Mesothelial cell of epicardium (in vitro differentiated cells): ENCODE measurements around the gene FHIT. TPM values are rescaled to one million over a fixed set of nuclear protein-coding genes. Genes with fewer than 3 reads are reported as not detected.

ENCODE experiments used
- DNase-seq, 2 experiments: peaks; one replicate each; pipeline ENCODE4 v3.0.0; 2021; ENCODE audit warnings: low spot score in 2 of 2; ENCODE audit not compliant: unreplicated experiment in 2 of 2
- H3K27ac Mint-ChIP-seq: 2 replicates; pipeline ENCODE4 v1.8.0; 2021; ENCODE audit warnings: mixed read lengths
- H3K27me3 Mint-ChIP-seq: 2 replicates; pipeline ENCODE4 v1.8.0; 2021; ENCODE audit warnings: low read depth, mixed read lengths
- H3K36me3 Mint-ChIP-seq: 2 replicates; pipeline ENCODE4 v1.8.0; 2021; ENCODE audit warnings: mixed read lengths
- H3K4me1 Mint-ChIP-seq: 2 replicates; pipeline ENCODE4 v1.8.0; 2021; ENCODE audit warnings: mixed read lengths
- H3K4me3 Mint-ChIP-seq: 2 replicates; pipeline ENCODE4 v1.8.0; 2021; ENCODE audit warnings: mild to moderate bottlenecking, moderate library complexity, mixed read lengths
- H3K9me3 Mint-ChIP-seq: 2 replicates; pipeline ENCODE4 v1.8.0; 2021; ENCODE audit warnings: mixed read lengths
- CTCF ChIP-seq: fragments of 200-600 bp; sonication (generic); IDR thresholded peaks from one replicate; pipeline ENCODE4 v1.5.0; 2021; ENCODE audit warnings: antibody characterized with exemption; ENCODE audit not compliant: unreplicated experiment
- total RNA-seq: library from RNA; stranded (reverse); gene quantifications from 3 replicates; pipeline ENCODE4 v1.2.1, GENCODE V29; 2021

FHIT gene
- total RNA-seq, 1 donor from 2014 or later = 10.7 TPM

GRCh38 chr3:60013241-60013640 lies 1238.0 kb downstream of the FHIT start:
- Mint-ChIP-seq H3K9me3 (peaks cover 4% of the 10 kb centered on the region), H3K36me3 (peaks cover 3% of the 10 kb centered on the region), H3K4me3 (no peak overlapping the region), H3K27ac (no peak overlapping the region), H3K27me3 (peaks cover 2% of the 10 kb centered on the region), H3K4me1 (peaks cover 22% of the 10 kb centered on the region)
- no peak for TF ChIP-seq CTCF
- no peak for DNase-seq

GRCh38 chr3:60011218-60011617 lies 1240.0 kb downstream of the FHIT start:
- DNase-seq = no peak
- Mint-ChIP-seq H3K27ac (no peak overlapping the region), H3K9me3 (peaks cover 4% of the 10 kb centered on the region), H3K4me3 (no peak overlapping the region), H3K27me3 (peaks cover 2% of the 10 kb centered on the region), H3K36me3 (peaks cover 3% of the 10 kb centered on the region), H3K4me1 (peaks cover 10% of the 10 kb centered on the region)
- no peak for TF ChIP-seq CTCF

- Mint-ChIP-seq H3K4me1 (peaks cover 10% of the 10 kb centered on the region), H3K27ac (no peak overlapping the region), H3K9me3 (peaks cover 4% of the 10 kb centered on the region), H3K36me3 (peaks cover 3% of the 10 kb centered on the region), H3K4me3 (no peak overlapping the region), H3K27me3 (peaks cover 6% of the 10 kb centered on the region)
- no peak for DNase-seq
- no peak for TF ChIP-seq CTCF
Measured at GRCh38 chr3:60010781-60011180, 1240.5 kb downstream of the FHIT start.

GRCh38 chr3:60009931-60010478 lies 1241.2 kb downstream of the FHIT start:
- H3K4me3 Mint-ChIP-seq = no peak overlapping the region
- no peak overlapping the region for H3K27ac Mint-ChIP-seq
- no peak for TF ChIP-seq CTCF
- H3K27me3 Mint-ChIP-seq = peaks cover 6% of the 10 kb centered on the region
- H3K4me1 Mint-ChIP-seq = peaks cover 4% of the 10 kb centered on the region
- DNase-seq = no peak
- H3K9me3 Mint-ChIP-seq = peaks cover 4% of the 10 kb centered on the region
- H3K36me3 Mint-ChIP-seq = peaks cover 3% of the 10 kb centered on the region

GRCh38 chr3:60001369-60001768 lies 1249.9 kb downstream of the FHIT start:
- TF ChIP-seq CTCF = no peak
- Mint-ChIP-seq H3K4me3 (no peak overlapping the region), H3K27ac (no peak overlapping the region), H3K36me3 (no peaks in the 10 kb centered on the region), H3K27me3 (peaks cover 4% of the 10 kb centered on the region), H3K4me1 (peaks cover 10% of the 10 kb centered on the region), H3K9me3 (peaks cover 4% of the 10 kb centered on the region)
- no peak for DNase-seq
